H9 (cell line): ENCODE measurements around the gene MYLK3. TPM values are rescaled to one million over a fixed set of nuclear protein-coding genes. Genes with fewer than 3 reads are reported as not detected.

Experiments
- DNase-seq: peaks from one replicate; pipeline ENCODE4 v3.0.0-alpha.2; 2017
- H2AFZ ChIP-seq: one replicate; pipeline ENCODE4 v1.6.1; 2013; ENCODE audit warnings: mild to moderate bottlenecking, low read length, control low read depth, moderate library complexity
- H2AK5ac ChIP-seq: 2 replicates; pipeline ENCODE4 v1.6.1; 2013; ENCODE audit warnings: low read length, control low read depth, mixed read lengths; ENCODE audit not compliant: insufficient read length
- H2BK120ac ChIP-seq: one replicate; pipeline ENCODE4 v1.6.1; 2013; ENCODE audit warnings: low read depth, mild to moderate bottlenecking, low read length, control low read depth, inconsistent platforms; ENCODE audit not compliant: poor library complexity, severe bottlenecking
- H2BK12ac ChIP-seq: 2 replicates; pipeline ENCODE4 v1.6.1; 2013; ENCODE audit warnings: low read length, control low read depth, mixed read lengths, low read depth; ENCODE audit not compliant: insufficient read length
- H2BK15ac ChIP-seq: 2 replicates; pipeline ENCODE4 v1.6.1; 2013; ENCODE audit warnings: low read depth, low read length, control low read depth
- H2BK20ac ChIP-seq: one replicate; pipeline ENCODE4 v1.6.1; 2013; ENCODE audit warnings: low read depth, mild to moderate bottlenecking, low read length, control low read depth, inconsistent platforms; ENCODE audit not compliant: poor library complexity, severe bottlenecking
- H2BK5ac ChIP-seq: 2 replicates; pipeline ENCODE4 v1.6.1; 2013; ENCODE audit warnings: low read length, control low read depth, mixed read lengths; ENCODE audit not compliant: insufficient read length
- H3K14ac ChIP-seq: 2 replicates; pipeline ENCODE4 v1.6.1; 2013; ENCODE audit warnings: low read length, control low read depth; ENCODE audit not compliant: insufficient read depth
- H3K18ac ChIP-seq: 2 replicates; pipeline ENCODE4 v1.6.1; 2013; ENCODE audit warnings: low read depth, mild to moderate bottlenecking, mixed read lengths, low read length, control low read depth; ENCODE audit not compliant: insufficient read length
- H3K23ac ChIP-seq: 2 replicates; pipeline ENCODE4 v1.6.1; 2013; ENCODE audit warnings: low read length, control low read depth, mixed read lengths, low read depth; ENCODE audit not compliant: insufficient read length
- H3K23me2 ChIP-seq: 2 replicates; pipeline ENCODE4 v1.6.1; 2013; ENCODE audit warnings: low read depth, mild to moderate bottlenecking, mixed read lengths, low read length, control low read depth; ENCODE audit not compliant: insufficient read length, poor library complexity, severe bottlenecking
- H3K27ac ChIP-seq: 2 replicates; pipeline ENCODE4 v1.5.1; 2013; ENCODE audit warnings: low read length, control low read depth, mixed read lengths, low read depth; ENCODE audit not compliant: insufficient read length
- H3K27me3 ChIP-seq: 2 replicates; pipeline ENCODE4 v1.6.1; 2013; ENCODE audit warnings: low read length, control low read depth, inconsistent platforms; ENCODE audit not compliant: insufficient read depth
- H3K4ac ChIP-seq: 2 replicates; pipeline ENCODE4 v1.6.1; 2013; ENCODE audit warnings: low read depth, mild to moderate bottlenecking, control low read depth, inconsistent platforms, low read length, moderate library complexity
- H3K4me1 ChIP-seq: 2 replicates; pipeline ENCODE4 v1.6.1; 2013; ENCODE audit warnings: low read length, control low read depth, inconsistent platforms; ENCODE audit not compliant: insufficient read depth
- H3K4me2 ChIP-seq: 2 replicates; pipeline ENCODE4 v1.6.1; 2013; ENCODE audit warnings: low read length, control low read depth, mixed read lengths; ENCODE audit not compliant: insufficient read length, insufficient read depth
- H3K56ac ChIP-seq: 2 replicates; pipeline ENCODE4 v1.6.1; 2013; ENCODE audit warnings: low read depth, mild to moderate bottlenecking, mixed read lengths, low read length, control low read depth; ENCODE audit not compliant: insufficient read length
- H3K79me1 ChIP-seq: 2 replicates; pipeline ENCODE4 v1.6.1; 2013; ENCODE audit warnings: low read depth, mild to moderate bottlenecking, moderate library complexity, low read length, control low read depth, inconsistent platforms; ENCODE audit not compliant: insufficient read depth, poor library complexity, severe bottlenecking
- H3K79me2 ChIP-seq: 2 replicates; pipeline ENCODE4 v1.6.1; 2013; ENCODE audit warnings: low read length, control low read depth, inconsistent platforms; ENCODE audit not compliant: insufficient read depth
- H3K9ac ChIP-seq: 2 replicates; pipeline ENCODE4 v1.6.1; 2013; ENCODE audit warnings: low read length, control low read depth, mixed read lengths; ENCODE audit not compliant: insufficient read length; ENCODE audit errors: extremely low read depth
- H3K9me3 ChIP-seq: one replicate; pipeline ENCODE4 v1.6.1; 2013; ENCODE audit warnings: low read depth, low read length, inconsistent platforms; ENCODE audit not compliant: control insufficient read depth
- H3T11ph ChIP-seq: one replicate; pipeline ENCODE4 v1.6.1; 2013; ENCODE audit warnings: mild to moderate bottlenecking, low read length, control low read depth, inconsistent platforms
- H4K20me1 ChIP-seq: one replicate; pipeline ENCODE4 v1.6.1; 2013; ENCODE audit not compliant: control insufficient read depth, insufficient read length, insufficient read depth
- H4K5ac ChIP-seq: 2 replicates; pipeline ENCODE4 v1.6.1; 2013; ENCODE audit warnings: low read depth, mild to moderate bottlenecking, mixed read lengths, low read length, control low read depth; ENCODE audit not compliant: insufficient read length
- H4K8ac ChIP-seq: replicated peaks from 2 replicates; pipeline ENCODE4 v1.6.1; 2013; ENCODE audit warnings: low read length, control low read depth, mixed read lengths, low read depth; ENCODE audit not compliant: insufficient read length
- H4K91ac ChIP-seq: 2 replicates; pipeline ENCODE4 v1.6.1; 2013; ENCODE audit warnings: low read depth, mild to moderate bottlenecking, moderate library complexity, mixed read lengths, low read length, control low read depth; ENCODE audit not compliant: insufficient read length
- H3K27ac Mint-ChIP-seq, 3 experiments: 2 replicates in 2 of 3; 3 replicates in 1 of 3; pipeline ENCODE4 v1.8.0; 2020 to 2021; ENCODE audit warnings: mixed read lengths in 3 of 3, mild to moderate bottlenecking in 1 of 3, moderate library complexity in 1 of 3
- H3K27me3 Mint-ChIP-seq: 2 replicates; pipeline ENCODE4 v1.8.0; 2021; ENCODE audit warnings: low read depth, mild to moderate bottlenecking, moderate library complexity, mixed read lengths
- H3K36me3 Mint-ChIP-seq, 3 experiments: 2 replicates in 2 of 3; 3 replicates in 1 of 3; pipeline ENCODE4 v1.8.0; 2020 to 2021; ENCODE audit warnings: low read depth in 3 of 3, mixed read lengths in 3 of 3; ENCODE audit not compliant: insufficient read depth in 1 of 3
- H3K4me1 Mint-ChIP-seq, 2 experiments: 2 replicates each; pipeline ENCODE4 v1.8.0; 2020; ENCODE audit warnings: mixed read lengths in 2 of 2
- H3K4me3 Mint-ChIP-seq, 2 experiments: 2 replicates in 1 of 2; 3 replicates in 1 of 2; pipeline ENCODE4 v1.8.0; 2020 to 2021; ENCODE audit warnings: mild to moderate bottlenecking in 2 of 2, mixed read lengths in 2 of 2, moderate library complexity in 1 of 2
- H3K9me3 Mint-ChIP-seq, 2 experiments: 2 replicates in 1 of 2; 3 replicates in 1 of 2; pipeline ENCODE4 v1.8.0; 2020; ENCODE audit warnings: mild to moderate bottlenecking in 2 of 2, mixed read lengths in 2 of 2, moderate library complexity in 1 of 2
- WGBS: extraction: QIAGEN DNeasy Blood & Tissue Kit; methylation state at CpG from one replicate; pipeline ENCODE4 v1.1.7; 2013; ENCODE audit warnings: missing lambda C conversion rate, low lambda C conversion rate, mixed read lengths; ENCODE audit not compliant: insufficient read length; ENCODE audit errors: extremely low coverage; 5-methylcytosine and 5-hydroxymethylcytosine counted together
- total RNA-seq: library from RNA; stranded (reverse); gene quantifications from 2 replicates; pipeline ENCODE4 v1.2.1, GENCODE V29; 2021
- TF ChIP-seq, protein P1 (sequence below): fragments of 200-600 bp; sonication (generic); conservative IDR thresholded peaks from 3 replicates; pipeline ENCODE4 v1.8.0; 2021; ENCODE audit warnings: antibody characterized with exemption, mild to moderate bottlenecking

The MYLK3 gene
- total RNA-seq, 1 experiment from 2014 or later, result 0.90 TPM

GRCh38 chr16:46763147-46763546, 15.0 kb upstream of the MYLK3 start:
- Histone ChIP-seq H3K18ac (no peak overlapping the region), H3K56ac (no peak overlapping the region), H2BK15ac (no peak overlapping the region), H3K4me1 (no peaks in the 10 kb centered on the region), H3K9me3 (no peaks in the 10 kb centered on the region), H2BK5ac (no peak overlapping the region), H4K5ac (no peak overlapping the region), H2BK20ac (no peak overlapping the region), H3K27ac (no peak overlapping the region), H3K9ac (no peak overlapping the region), H3T11ph (no peak overlapping the region), H4K8ac (no peak overlapping the region), H3K23ac (no peak overlapping the region), H2AFZ (no peak overlapping the region), H3K4ac (no peak overlapping the region), H3K79me1 (no peaks in the 10 kb centered on the region), H3K79me2 (no peaks in the 10 kb centered on the region), H3K4me2 (no peak overlapping the region), H3K23me2 (no peaks in the 10 kb centered on the region), H4K91ac (no peak overlapping the region), H2BK120ac (no peak overlapping the region), H2AK5ac (no peak overlapping the region), H3K14ac (no peak overlapping the region), H3K27me3 (no peaks in the 10 kb centered on the region), H4K20me1 (no peaks in the 10 kb centered on the region), H2BK12ac (no peak overlapping the region)
- WGBS, result no CpG with 5 or more reads among the region's 12 CpGs
- Mint-ChIP-seq H3K9me3 (no peaks in the 10 kb centered on the region), H3K4me1 (peaks cover 11 to 19% of the 10 kb centered on the region in 2 experiments), H3K4me3 (no peak overlapping the region), H3K36me3 (no peaks in the 10 kb centered on the region), H3K27ac (no peak overlapping the region), H3K27me3 (no peaks in the 10 kb centered on the region)
- TF ChIP-seq, protein P1, sequence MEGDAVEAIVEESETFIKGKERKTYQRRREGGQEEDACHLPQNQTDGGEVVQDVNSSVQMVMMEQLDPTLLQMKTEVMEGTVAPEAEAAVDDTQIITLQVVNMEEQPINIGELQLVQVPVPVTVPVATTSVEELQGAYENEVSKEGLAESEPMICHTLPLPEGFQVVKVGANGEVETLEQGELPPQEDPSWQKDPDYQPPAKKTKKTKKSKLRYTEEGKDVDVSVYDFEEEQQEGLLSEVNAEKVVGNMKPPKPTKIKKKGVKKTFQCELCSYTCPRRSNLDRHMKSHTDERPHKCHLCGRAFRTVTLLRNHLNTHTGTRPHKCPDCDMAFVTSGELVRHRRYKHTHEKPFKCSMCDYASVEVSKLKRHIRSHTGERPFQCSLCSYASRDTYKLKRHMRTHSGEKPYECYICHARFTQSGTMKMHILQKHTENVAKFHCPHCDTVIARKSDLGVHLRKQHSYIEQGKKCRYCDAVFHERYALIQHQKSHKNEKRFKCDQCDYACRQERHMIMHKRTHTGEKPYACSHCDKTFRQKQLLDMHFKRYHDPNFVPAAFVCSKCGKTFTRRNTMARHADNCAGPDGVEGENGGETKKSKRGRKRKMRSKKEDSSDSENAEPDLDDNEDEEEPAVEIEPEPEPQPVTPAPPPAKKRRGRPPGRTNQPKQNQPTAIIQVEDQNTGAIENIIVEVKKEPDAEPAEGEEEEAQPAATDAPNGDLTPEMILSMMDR, result no peak
- DNase-seq, result no peak
